ENCODE results near the gene ACAD10.

The ACAD10 gene

DNA sequence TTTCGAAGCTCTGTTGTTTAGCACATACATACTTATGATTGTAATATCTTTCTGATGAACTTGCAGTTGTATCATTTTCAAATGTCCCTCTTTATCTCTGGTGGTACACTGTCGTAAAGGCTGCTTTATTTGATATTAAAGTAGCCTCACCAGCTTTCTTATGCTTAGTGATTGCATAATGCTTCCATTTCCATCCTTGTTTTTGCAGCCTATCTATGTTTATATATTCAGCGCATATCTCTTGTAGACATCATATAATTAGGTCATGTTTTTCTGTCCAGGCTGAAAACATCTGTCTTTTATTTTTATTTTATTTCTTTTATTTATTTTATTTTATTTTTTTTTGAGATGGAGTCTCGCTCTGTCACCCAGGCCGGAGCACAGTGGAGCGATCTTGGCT is 34.6 kb downstream of the ACAD10 start:
- TF ChIP-seq EP300 (IDR thresholded peaks at IDR 0.05; ENCODE audit: borderline replicate concordance) (no peak), ZBTB7A (IDR thresholded peaks at IDR 0.05; ENCODE audit: low read depth) (no peak), YY1 (IDR thresholded peaks at IDR 0.05; ENCODE audit: low read depth) (no peak), REST (IDR thresholded peaks at IDR 0.05; ENCODE audit: low read depth) (no peak), CEBPB (IDR thresholded peaks at IDR 0.05) (no peak), EGR1 (IDR thresholded peaks at IDR 0.05) (no peak), CREB1 (IDR thresholded peaks at IDR 0.05; ENCODE audit: low read depth) (no peak), TEAD4 (IDR thresholded peaks at IDR 0.05) (no peak), TCF12 (IDR thresholded peaks at IDR 0.05; ENCODE audit: low read depth) (no peak), RAD21 (IDR thresholded peaks at IDR 0.05; ENCODE audit: low read depth) (no peak)
- TF ChIP-seq, protein P1, sequence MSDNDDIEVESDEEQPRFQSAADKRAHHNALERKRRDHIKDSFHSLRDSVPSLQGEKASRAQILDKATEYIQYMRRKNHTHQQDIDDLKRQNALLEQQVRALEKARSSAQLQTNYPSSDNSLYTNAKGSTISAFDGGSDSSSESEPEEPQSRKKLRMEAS (IDR thresholded peaks at IDR 0.05) = no peak
- TF ChIP-seq, protein P2, sequence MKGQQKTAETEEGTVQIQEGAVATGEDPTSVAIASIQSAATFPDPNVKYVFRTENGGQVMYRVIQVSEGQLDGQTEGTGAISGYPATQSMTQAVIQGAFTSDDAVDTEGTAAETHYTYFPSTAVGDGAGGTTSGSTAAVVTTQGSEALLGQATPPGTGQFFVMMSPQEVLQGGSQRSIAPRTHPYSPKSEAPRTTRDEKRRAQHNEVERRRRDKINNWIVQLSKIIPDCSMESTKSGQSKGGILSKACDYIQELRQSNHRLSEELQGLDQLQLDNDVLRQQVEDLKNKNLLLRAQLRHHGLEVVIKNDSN (IDR thresholded peaks at IDR 0.05) = no peak

GRCh38 chr12:111728795-111729194 is 42.9 kb downstream of the ACAD10 start:
- TF ChIP-seq ZBTB7A (IDR thresholded peaks at IDR 0.05; ENCODE audit: low read depth) (no peak), RAD21 (IDR thresholded peaks at IDR 0.05; ENCODE audit: low read depth) (no peak), CEBPB (IDR thresholded peaks at IDR 0.05) (no peak), EGR1 (IDR thresholded peaks at IDR 0.05) (no peak), CREB1 (IDR thresholded peaks at IDR 0.05; ENCODE audit: low read depth) (no peak), REST (IDR thresholded peaks at IDR 0.05; ENCODE audit: low read depth) (no peak), EP300 (IDR thresholded peaks at IDR 0.05; ENCODE audit: borderline replicate concordance) (no peak), TEAD4 (IDR thresholded peaks at IDR 0.05) (no peak), FOXM1 (IDR thresholded peaks at IDR 0.05; ENCODE audit: borderline replicate concordance, low read depth) (no peak), TAF1 (IDR thresholded peaks at IDR 0.05; ENCODE audit: low read depth) (no peak), YY1 (IDR thresholded peaks at IDR 0.05; ENCODE audit: low read depth) (no peak), NFIC (IDR thresholded peaks at IDR 0.05) (no peak), TCF12 (IDR thresholded peaks at IDR 0.05; ENCODE audit: low read depth) (no peak)
- TF ChIP-seq, protein P1 (IDR thresholded peaks at IDR 0.05) = no peak
- TF ChIP-seq, protein P2 (IDR thresholded peaks at IDR 0.05) = no peak

- no peak for TF ChIP-seq EGR1 (IDR thresholded peaks at IDR 0.05)
- no peak for TF ChIP-seq REST (IDR thresholded peaks at IDR 0.05; ENCODE audit: low read depth)
- TF ChIP-seq TEAD4 (IDR thresholded peaks at IDR 0.05) = no peak
- no peak for TF ChIP-seq ZBTB7A (IDR thresholded peaks at IDR 0.05; ENCODE audit: low read depth)
- no peak for TF ChIP-seq TCF12 (IDR thresholded peaks at IDR 0.05; ENCODE audit: low read depth)
- TF ChIP-seq, protein P1 (IDR thresholded peaks at IDR 0.05) = no peak
- TF ChIP-seq CREB1 (IDR thresholded peaks at IDR 0.05; ENCODE audit: low read depth) = no peak
- TF ChIP-seq, protein P2 (IDR thresholded peaks at IDR 0.05) = no peak
- no peak for TF ChIP-seq NFIC (IDR thresholded peaks at IDR 0.05)
- TF ChIP-seq RAD21 (IDR thresholded peaks at IDR 0.05; ENCODE audit: low read depth) = no peak
- TF ChIP-seq TAF1 (IDR thresholded peaks at IDR 0.05; ENCODE audit: low read depth) = no peak
- no peak for TF ChIP-seq CEBPB (IDR thresholded peaks at IDR 0.05)
- TF ChIP-seq YY1 (IDR thresholded peaks at IDR 0.05; ENCODE audit: low read depth) = no peak
- TF ChIP-seq EP300 (IDR thresholded peaks at IDR 0.05; ENCODE audit: borderline replicate concordance) = no peak
- no peak for TF ChIP-seq FOXM1 (IDR thresholded peaks at IDR 0.05; ENCODE audit: borderline replicate concordance, low read depth)
Observed at GRCh38 chr12:111730420-111730819, 44.6 kb downstream of the ACAD10 start.

DNA sequence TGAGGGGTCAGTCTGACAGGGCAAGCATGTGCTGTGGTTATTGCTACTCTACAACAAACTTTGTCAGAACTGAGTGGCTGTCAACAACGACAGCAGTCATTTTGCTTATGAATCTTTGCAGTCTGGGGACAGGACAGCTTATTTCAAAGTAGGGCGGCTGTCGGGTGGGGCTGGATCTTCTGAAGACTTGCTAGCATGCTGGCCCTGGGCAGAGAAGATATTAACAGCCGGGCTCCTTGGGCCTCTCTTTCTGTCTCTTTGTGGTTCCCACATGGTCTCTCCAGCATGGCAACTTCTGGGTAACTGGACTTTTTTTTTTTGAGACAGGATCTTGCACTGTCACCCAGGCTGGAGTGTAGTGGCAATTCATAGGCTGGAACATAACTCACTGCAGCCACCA is 46.9 kb downstream of the ACAD10 start:
- TF ChIP-seq TAF1 (IDR thresholded peaks at IDR 0.05; ENCODE audit: low read depth) = no peak
- TF ChIP-seq NFIC (IDR thresholded peaks at IDR 0.05) = no peak
